ENCODE data around the gene EIF4H. TPM values are rescaled to one million over a fixed set of nuclear protein-coding genes. Genes with fewer than 3 reads are reported as not detected.

The EIF4H gene
- total and polyA plus RNA-seq, 2 experiments from 2014 or later = 183 to 309 TPM

DNA sequence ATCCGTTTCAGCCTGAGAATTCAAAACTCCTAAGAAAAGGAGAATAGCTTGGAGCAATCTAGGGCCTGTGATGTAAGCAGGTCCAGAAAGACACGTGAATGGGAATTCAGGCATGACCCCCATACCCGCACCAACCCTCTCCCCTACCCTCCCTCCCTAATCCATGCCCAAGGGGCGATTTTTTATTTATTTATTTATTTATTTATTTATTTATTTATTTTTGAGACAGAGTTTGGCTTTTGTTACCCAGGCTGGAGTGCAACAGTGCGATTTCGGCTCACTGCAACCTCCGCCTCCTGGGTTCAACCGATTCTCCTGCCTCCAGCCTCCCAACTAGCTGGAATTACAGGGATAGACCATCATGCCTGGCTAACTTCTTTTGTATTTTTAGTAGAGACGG is 16.6 kb upstream of the EIF4H start:
- ATAC-seq (no peak), DNase-seq (ENCODE audit: low spot score) (no peak)
- Histone ChIP-seq H4K20me1 (replicated peaks; ENCODE audit: insufficient read depth) (no peaks in the 10 kb centered on the region; the same call in 1 of the 2 replicates), H3F3A (replicated peaks; ENCODE audit: low read depth) (no peaks in the 10 kb centered on the region), H3K36me3 (ENCODE audit: insufficient read depth) (no peaks in the 10 kb centered on the region), H3K27me3 (ENCODE audit: insufficient read depth) (no peaks in the 10 kb centered on the region), H3K27ac (ENCODE audit: low read depth) (no peak overlapping the region), H3K79me2 (replicated peaks; ENCODE audit: insufficient read depth) (no peaks in the 10 kb centered on the region), H3K9me2 (ENCODE audit: insufficient read depth) (no peaks in the 10 kb centered on the region), H3K4me3 (no peak overlapping the region), H3K4me1 (ENCODE audit: insufficient read depth) (no peaks in the 10 kb centered on the region), H2AFZ (no peak overlapping the region), H3K4me2 (no peak overlapping the region)
- Mint-ChIP-seq H3K27ac (no peak overlapping the region), H3K9me3 (no peaks in the 10 kb centered on the region), H3K4me3 (no peak overlapping the region), H3K4me1 (no peaks in the 10 kb centered on the region), H3K36me3 (ENCODE audit: low read depth) (no peaks in the 10 kb centered on the region), H3K27me3 (ENCODE audit: insufficient read depth, low read depth, poor library complexity) (peaks cover 11% of the 10 kb centered on the region)
- TF ChIP-seq POLR2AphosphoS5 (IDR thresholded peaks at IDR 0.05; ENCODE audit: low read depth) (no peak), CREB1 (CRISPR knock-in tag; IDR thresholded peaks at IDR 0.05; ENCODE audit: low read depth) (no peak), NANOG (IDR thresholded peaks at IDR 0.05; ENCODE audit: borderline replicate concordance) (no peak), STAT1 (IDR thresholded peaks at IDR 0.05; ENCODE audit: unreplicated experiment) (no peak), ZNF114 (CRISPR knock-in tag; IDR thresholded peaks at IDR 0.05) (no peak), JUNB (IDR thresholded peaks at IDR 0.05; ENCODE audit: unreplicated experiment) (no peak), EZH2phosphoT487 (IDR thresholded peaks at IDR 0.05; ENCODE audit: unreplicated experiment) (no peak), EZH2 (IDR thresholded peaks at IDR 0.05; ENCODE audit: low read depth, unreplicated experiment) (no peak)
- TF ChIP-seq, protein P1, sequence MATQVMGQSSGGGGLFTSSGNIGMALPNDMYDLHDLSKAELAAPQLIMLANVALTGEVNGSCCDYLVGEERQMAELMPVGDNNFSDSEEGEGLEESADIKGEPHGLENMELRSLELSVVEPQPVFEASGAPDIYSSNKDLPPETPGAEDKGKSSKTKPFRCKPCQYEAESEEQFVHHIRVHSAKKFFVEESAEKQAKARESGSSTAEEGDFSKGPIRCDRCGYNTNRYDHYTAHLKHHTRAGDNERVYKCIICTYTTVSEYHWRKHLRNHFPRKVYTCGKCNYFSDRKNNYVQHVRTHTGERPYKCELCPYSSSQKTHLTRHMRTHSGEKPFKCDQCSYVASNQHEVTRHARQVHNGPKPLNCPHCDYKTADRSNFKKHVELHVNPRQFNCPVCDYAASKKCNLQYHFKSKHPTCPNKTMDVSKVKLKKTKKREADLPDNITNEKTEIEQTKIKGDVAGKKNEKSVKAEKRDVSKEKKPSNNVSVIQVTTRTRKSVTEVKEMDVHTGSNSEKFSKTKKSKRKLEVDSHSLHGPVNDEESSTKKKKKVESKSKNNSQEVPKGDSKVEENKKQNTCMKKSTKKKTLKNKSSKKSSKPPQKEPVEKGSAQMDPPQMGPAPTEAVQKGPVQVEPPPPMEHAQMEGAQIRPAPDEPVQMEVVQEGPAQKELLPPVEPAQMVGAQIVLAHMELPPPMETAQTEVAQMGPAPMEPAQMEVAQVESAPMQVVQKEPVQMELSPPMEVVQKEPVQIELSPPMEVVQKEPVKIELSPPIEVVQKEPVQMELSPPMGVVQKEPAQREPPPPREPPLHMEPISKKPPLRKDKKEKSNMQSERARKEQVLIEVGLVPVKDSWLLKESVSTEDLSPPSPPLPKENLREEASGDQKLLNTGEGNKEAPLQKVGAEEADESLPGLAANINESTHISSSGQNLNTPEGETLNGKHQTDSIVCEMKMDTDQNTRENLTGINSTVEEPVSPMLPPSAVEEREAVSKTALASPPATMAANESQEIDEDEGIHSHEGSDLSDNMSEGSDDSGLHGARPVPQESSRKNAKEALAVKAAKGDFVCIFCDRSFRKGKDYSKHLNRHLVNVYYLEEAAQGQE (IDR thresholded peaks at IDR 0.05; ENCODE audit: unreplicated experiment) = no peak
- TF ChIP-seq, protein P2, sequence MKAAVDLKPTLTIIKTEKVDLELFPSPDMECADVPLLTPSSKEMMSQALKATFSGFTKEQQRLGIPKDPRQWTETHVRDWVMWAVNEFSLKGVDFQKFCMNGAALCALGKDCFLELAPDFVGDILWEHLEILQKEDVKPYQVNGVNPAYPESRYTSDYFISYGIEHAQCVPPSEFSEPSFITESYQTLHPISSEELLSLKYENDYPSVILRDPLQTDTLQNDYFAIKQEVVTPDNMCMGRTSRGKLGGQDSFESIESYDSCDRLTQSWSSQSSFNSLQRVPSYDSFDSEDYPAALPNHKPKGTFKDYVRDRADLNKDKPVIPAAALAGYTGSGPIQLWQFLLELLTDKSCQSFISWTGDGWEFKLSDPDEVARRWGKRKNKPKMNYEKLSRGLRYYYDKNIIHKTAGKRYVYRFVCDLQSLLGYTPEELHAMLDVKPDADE (IDR thresholded peaks at IDR 0.05) = no peak
- TF ChIP-seq, protein P3, sequence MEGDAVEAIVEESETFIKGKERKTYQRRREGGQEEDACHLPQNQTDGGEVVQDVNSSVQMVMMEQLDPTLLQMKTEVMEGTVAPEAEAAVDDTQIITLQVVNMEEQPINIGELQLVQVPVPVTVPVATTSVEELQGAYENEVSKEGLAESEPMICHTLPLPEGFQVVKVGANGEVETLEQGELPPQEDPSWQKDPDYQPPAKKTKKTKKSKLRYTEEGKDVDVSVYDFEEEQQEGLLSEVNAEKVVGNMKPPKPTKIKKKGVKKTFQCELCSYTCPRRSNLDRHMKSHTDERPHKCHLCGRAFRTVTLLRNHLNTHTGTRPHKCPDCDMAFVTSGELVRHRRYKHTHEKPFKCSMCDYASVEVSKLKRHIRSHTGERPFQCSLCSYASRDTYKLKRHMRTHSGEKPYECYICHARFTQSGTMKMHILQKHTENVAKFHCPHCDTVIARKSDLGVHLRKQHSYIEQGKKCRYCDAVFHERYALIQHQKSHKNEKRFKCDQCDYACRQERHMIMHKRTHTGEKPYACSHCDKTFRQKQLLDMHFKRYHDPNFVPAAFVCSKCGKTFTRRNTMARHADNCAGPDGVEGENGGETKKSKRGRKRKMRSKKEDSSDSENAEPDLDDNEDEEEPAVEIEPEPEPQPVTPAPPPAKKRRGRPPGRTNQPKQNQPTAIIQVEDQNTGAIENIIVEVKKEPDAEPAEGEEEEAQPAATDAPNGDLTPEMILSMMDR (conservative IDR thresholded peaks at IDR 0.05; ENCODE audit: low read depth in 2 of 2) = no peak

All from GM23338 (cell line).